Mesendoderm (in vitro differentiated cells): ENCODE measurements around the gene ANKFN1.
A peak's percentile ranks its signal among the peaks of the same experiment; 100 is the strongest.

ENCODE experiments used
- DNase-seq: peaks from one replicate; pipeline ENCODE4 v3.0.0; 2013
- H2AK5ac ChIP-seq: 2 replicates; pipeline ENCODE4 v1.6.1; 2013; ENCODE audit warnings: low read length, inconsistent platforms
- H2BK120ac ChIP-seq: 2 replicates; pipeline ENCODE4 v1.6.1; 2013; ENCODE audit warnings: low read depth, mild to moderate bottlenecking, low read length, moderate library complexity, mixed read lengths
- H2BK15ac ChIP-seq: replicated peaks from 2 replicates; pipeline ENCODE4 v1.6.1; 2013; ENCODE audit warnings: low read depth, mild to moderate bottlenecking, moderate library complexity
- H2BK5ac ChIP-seq: 2 replicates; pipeline ENCODE4 v1.6.1; 2013; ENCODE audit warnings: low read length, inconsistent platforms
- H3K18ac ChIP-seq: 2 replicates; pipeline ENCODE4 v1.6.1; 2013; ENCODE audit warnings: mild to moderate bottlenecking, low read length, mixed read lengths
- H3K23ac ChIP-seq: one replicate; pipeline ENCODE4 v1.6.1; 2013; ENCODE audit warnings: low read length
- H3K27ac ChIP-seq: 2 replicates; pipeline ENCODE4 v1.5.1; 2013; ENCODE audit warnings: low read depth, mild to moderate bottlenecking, inconsistent platforms, low read length, moderate library complexity
- H3K27me3 ChIP-seq: 2 replicates; pipeline ENCODE4 v1.6.1; 2013; ENCODE audit warnings: low read length, control low read depth, mild to moderate bottlenecking, inconsistent platforms; ENCODE audit not compliant: insufficient read depth, poor library complexity
- H3K36me3 ChIP-seq: 2 replicates; pipeline ENCODE4 v1.6.1; 2013; ENCODE audit warnings: low read length, inconsistent platforms; ENCODE audit not compliant: control insufficient read depth, insufficient read depth
- H3K4ac ChIP-seq: one replicate; pipeline ENCODE4 v1.6.1; 2013; ENCODE audit warnings: low read depth, mild to moderate bottlenecking, low read length, moderate library complexity
- H3K4me1 ChIP-seq: 2 replicates; pipeline ENCODE4 v1.6.1; 2013; ENCODE audit warnings: low read depth, low read length, inconsistent platforms; ENCODE audit not compliant: control insufficient read depth
- H3K4me2 ChIP-seq: 2 replicates; pipeline ENCODE4 v1.6.1; 2013; ENCODE audit warnings: low read length
- H3K4me3 ChIP-seq: 2 replicates; pipeline ENCODE4 v1.5.1; 2013; ENCODE audit warnings: mild to moderate bottlenecking, low read length
- H3K56ac ChIP-seq: one replicate; pipeline ENCODE4 v1.6.1; 2013; ENCODE audit warnings: low read length
- H3K79me1 ChIP-seq: 2 replicates; pipeline ENCODE4 v1.6.1; 2013; ENCODE audit warnings: low read length, inconsistent platforms
- H3K79me2 ChIP-seq: 2 replicates; pipeline ENCODE4 v1.6.1; 2013; ENCODE audit warnings: mild to moderate bottlenecking, low read length; ENCODE audit not compliant: control insufficient read depth, insufficient read depth
- H3K9ac ChIP-seq: 2 replicates; pipeline ENCODE4 v1.6.1; 2013; ENCODE audit warnings: low read length, inconsistent platforms
- H4K5ac ChIP-seq: one replicate; pipeline ENCODE4 v1.6.1; 2013; ENCODE audit warnings: low read length
- H4K8ac ChIP-seq: one replicate; pipeline ENCODE4 v1.6.1; 2013; ENCODE audit warnings: low read depth, mild to moderate bottlenecking, control low read depth, low read length, moderate library complexity
- WGBS: extraction: QIAGEN DNeasy Blood & Tissue Kit; methylation state at CpG from one replicate; pipeline ENCODE4 v1.1.7; 2013; ENCODE audit warnings: low lambda C conversion rate, missing lambda C conversion rate; ENCODE audit not compliant: insufficient coverage; ENCODE audit errors: extremely low coverage; 5-methylcytosine and 5-hydroxymethylcytosine counted together

ANKFN1 gene

DNA sequence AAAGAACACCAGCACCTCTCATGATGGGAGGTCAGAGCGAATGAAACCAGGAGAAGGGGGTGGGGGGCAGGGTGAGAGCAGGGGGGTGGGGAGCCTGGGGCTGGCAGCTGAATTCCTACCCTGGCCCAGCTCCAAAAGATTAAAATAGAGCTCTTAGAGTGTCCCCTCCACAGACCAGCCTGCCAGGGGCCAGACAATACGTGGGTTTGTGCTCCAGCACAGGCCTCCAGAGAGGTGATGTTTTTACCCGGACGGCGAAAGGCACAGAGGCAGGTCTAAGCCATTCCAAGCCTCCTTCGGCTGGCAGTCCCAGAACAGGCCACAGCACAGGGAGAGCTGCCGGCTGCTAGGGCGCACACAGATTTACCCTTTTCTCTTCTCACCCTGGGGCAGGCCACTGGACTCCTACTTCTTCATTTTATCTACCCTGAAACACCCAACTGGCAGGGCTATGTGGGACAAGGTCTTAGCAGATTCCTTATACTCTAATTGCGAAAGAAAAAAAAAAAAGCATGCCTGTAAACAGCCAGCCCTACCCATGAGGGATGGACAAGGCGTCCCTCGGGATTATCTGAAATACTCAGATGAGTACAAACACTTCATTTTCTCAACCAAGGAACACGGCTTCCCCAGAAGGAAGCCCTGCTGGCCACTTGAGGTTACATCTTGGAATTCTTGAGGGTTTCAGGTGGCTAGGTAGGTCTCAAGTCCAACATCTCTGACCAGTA is 368.3 kb downstream of the ANKFN1 start:
- no peak overlapping the region for H2BK5ac ChIP-seq
- no peak overlapping the region for H2BK15ac ChIP-seq
- H3K4me3 ChIP-seq, result no peak overlapping the region
- no peak overlapping the region for H3K56ac ChIP-seq
- H3K9ac ChIP-seq, result no peak overlapping the region
- H3K23ac ChIP-seq, result no peak overlapping the region
- H3K27ac ChIP-seq, result no peak overlapping the region
- H3K79me1 ChIP-seq, result no peaks in the 10 kb centered on the region
- H2BK120ac ChIP-seq, result no peak overlapping the region
- no peaks in the 10 kb centered on the region for H3K79me2 ChIP-seq
- H4K5ac ChIP-seq, result no peak overlapping the region
- H2AK5ac ChIP-seq, result no peak overlapping the region
- no CpG with 5 or more reads among the region's 12 CpGs for WGBS
- H3K18ac ChIP-seq, result no peak overlapping the region
- no peak for DNase-seq
- H3K4ac ChIP-seq, result no peak overlapping the region
- no peak overlapping the region for H4K8ac ChIP-seq
- no peaks in the 10 kb centered on the region for H3K36me3 ChIP-seq
- no peaks in the 10 kb centered on the region for H3K4me1 ChIP-seq
- no peaks in the 10 kb centered on the region for H3K27me3 ChIP-seq
- no peak overlapping the region for H3K4me2 ChIP-seq

DNA sequence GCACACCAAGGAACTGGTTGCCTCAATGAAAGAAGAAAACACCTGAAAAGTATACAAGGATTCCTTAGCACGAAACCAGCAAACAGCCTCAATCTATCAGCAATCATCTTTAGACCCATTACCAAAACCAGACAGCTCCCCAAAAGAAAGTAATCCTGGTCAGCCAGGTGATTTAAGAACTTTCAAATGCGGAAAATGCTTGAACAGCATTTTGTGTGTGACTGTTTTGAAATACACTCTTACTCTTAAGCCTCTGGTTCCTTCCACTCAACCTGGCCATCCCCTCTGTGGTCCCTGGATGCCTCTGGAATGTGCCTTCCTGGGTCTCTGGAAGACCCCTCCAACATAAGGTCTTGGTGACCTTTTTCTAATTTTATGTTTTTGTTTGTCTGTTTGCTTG is 369.8 kb downstream of the ANKFN1 start:
- no CpG with 5 or more reads among the region's 2 CpGs for WGBS

DNA sequence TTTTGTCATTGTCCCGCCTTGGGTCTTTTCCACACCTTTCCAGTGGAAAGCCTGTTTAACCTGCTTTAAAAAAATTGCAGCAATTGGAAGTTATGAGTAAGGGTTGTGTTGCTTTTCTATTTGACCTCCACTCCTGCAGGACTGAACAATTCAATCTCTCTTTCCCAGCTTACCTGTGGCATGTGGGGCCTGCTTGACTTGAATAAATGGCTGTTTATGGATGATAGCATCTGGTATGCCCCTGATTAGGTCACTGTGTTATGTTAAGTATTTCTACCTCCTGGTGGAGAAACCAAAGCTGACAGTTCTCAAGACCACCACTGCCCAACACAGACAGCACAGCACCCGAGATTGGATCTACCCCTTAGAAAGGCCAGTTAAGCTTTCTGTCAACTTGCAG is 375.4 kb downstream of the ANKFN1 start:
- Histone ChIP-seq H2BK120ac (no peak overlapping the region), H3K4me3 (no peak overlapping the region), H2AK5ac (no peak overlapping the region), H3K36me3 (no peaks in the 10 kb centered on the region), H3K18ac (no peak overlapping the region), H3K27me3 (no peaks in the 10 kb centered on the region), H3K79me1 (no peaks in the 10 kb centered on the region), H3K4me2 (no peak overlapping the region), H3K56ac (no peak overlapping the region), H3K79me2 (no peaks in the 10 kb centered on the region), H3K27ac (no peak overlapping the region), H2BK5ac (no peak overlapping the region), H2BK15ac (no peak overlapping the region), H3K4me1 (no peaks in the 10 kb centered on the region), H3K9ac (no peak overlapping the region), H4K5ac (no peak overlapping the region), H4K8ac (no peak overlapping the region), H3K23ac (no peak overlapping the region), H3K4ac (no peak overlapping the region)
- no CpG with 5 or more reads among the region's 2 CpGs for WGBS
- DNase-seq, result peak; percentile 52

More for the DNA sequence above, 369.8 kb downstream of the ANKFN1 start:
- Histone ChIP-seq H3K9ac (no peak overlapping the region), H3K36me3 (no peaks in the 10 kb centered on the region), H3K4me2 (no peak overlapping the region), H4K5ac (no peak overlapping the region), H4K8ac (no peak overlapping the region), H2BK15ac (no peak overlapping the region), H3K79me2 (no peaks in the 10 kb centered on the region), H3K4ac (no peak overlapping the region), H2BK5ac (no peak overlapping the region), H3K4me3 (no peak overlapping the region), H3K23ac (no peak overlapping the region), H3K18ac (no peak overlapping the region), H3K27me3 (no peaks in the 10 kb centered on the region), H2AK5ac (no peak overlapping the region), H3K27ac (no peak overlapping the region), H3K4me1 (no peaks in the 10 kb centered on the region), H2BK120ac (no peak overlapping the region), H3K79me1 (no peaks in the 10 kb centered on the region), H3K56ac (no peak overlapping the region)
- DNase-seq, result no peak

DNA sequence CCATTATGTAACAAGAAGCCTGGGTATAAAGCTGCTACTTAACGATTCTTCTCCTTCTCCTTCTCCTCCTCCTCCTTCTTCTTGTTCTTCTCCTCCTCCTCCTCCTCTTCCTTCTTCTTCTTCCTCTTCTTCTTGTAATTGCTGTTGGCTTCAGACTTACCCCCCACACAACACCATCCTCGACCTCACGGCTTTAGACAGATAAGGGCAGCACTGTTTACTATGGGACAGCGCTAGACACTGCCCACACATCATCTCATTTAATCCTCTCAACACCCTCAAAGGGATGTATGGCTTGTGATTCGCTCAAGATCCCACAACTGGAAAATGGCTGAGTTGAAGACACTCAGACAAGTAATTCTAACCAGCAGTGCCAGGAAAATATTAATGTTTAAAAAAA is 379.7 kb downstream of the ANKFN1 start:
- H4K5ac ChIP-seq, result no peak overlapping the region
- WGBS, result no CpG with 5 or more reads among the region's 5 CpGs
- H2AK5ac ChIP-seq, result no peak overlapping the region
- H4K8ac ChIP-seq, result no peak overlapping the region
- H3K27ac ChIP-seq, result no peak overlapping the region
- H3K4me2 ChIP-seq, result no peak overlapping the region
- no peak overlapping the region for H3K9ac ChIP-seq
- no peak overlapping the region for H2BK5ac ChIP-seq
- no peak overlapping the region for H3K18ac ChIP-seq
- H3K27me3 ChIP-seq, result no peaks in the 10 kb centered on the region
- no peaks in the 10 kb centered on the region for H3K36me3 ChIP-seq
- H3K4me3 ChIP-seq, result no peak overlapping the region
- no peaks in the 10 kb centered on the region for H3K79me2 ChIP-seq
- H3K4me1 ChIP-seq, result no peaks in the 10 kb centered on the region
- no peak overlapping the region for H2BK120ac ChIP-seq
- no peak overlapping the region for H3K56ac ChIP-seq
- H3K4ac ChIP-seq, result no peak overlapping the region
- H3K23ac ChIP-seq, result no peak overlapping the region
- H3K79me1 ChIP-seq, result no peaks in the 10 kb centered on the region
- H2BK15ac ChIP-seq, result no peak overlapping the region
- no peak for DNase-seq

DNA sequence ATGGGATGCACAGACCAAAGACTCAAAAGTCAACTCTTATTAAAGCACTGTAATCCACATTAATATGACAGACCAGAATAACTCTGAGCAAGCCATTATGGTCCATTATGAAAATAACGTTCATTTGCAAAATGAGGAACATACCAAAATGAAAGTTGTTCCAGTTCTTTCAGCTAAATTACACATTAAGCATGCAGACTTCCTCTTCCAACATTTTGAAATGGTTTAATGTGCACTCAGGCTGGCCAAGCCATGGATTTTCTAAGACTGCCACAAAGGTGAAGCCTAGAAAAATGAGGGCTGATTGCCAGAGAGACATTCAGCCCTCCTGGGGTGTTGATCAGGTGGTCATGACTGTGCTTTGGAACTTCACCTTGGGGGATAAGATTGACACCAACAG is 383.5 kb downstream of the ANKFN1 start:
- H4K5ac ChIP-seq, result no peak overlapping the region
- H3K23ac ChIP-seq, result no peak overlapping the region
- H3K4me2 ChIP-seq, result no peak overlapping the region
- H3K79me2 ChIP-seq, result no peaks in the 10 kb centered on the region
- H2BK5ac ChIP-seq, result no peak overlapping the region
- H3K36me3 ChIP-seq, result no peaks in the 10 kb centered on the region
- no peak for DNase-seq
- no CpG with 5 or more reads among the region's 1 CpG for WGBS
- H3K4me1 ChIP-seq, result no peaks in the 10 kb centered on the region
- no peak overlapping the region for H3K4me3 ChIP-seq
- no peak overlapping the region for H4K8ac ChIP-seq
- no peak overlapping the region for H3K27ac ChIP-seq
- no peak overlapping the region for H3K9ac ChIP-seq
- H2BK15ac ChIP-seq, result no peak overlapping the region
- H3K27me3 ChIP-seq, result no peaks in the 10 kb centered on the region
- H2AK5ac ChIP-seq, result no peak overlapping the region
- H3K56ac ChIP-seq, result no peak overlapping the region
- H3K18ac ChIP-seq, result no peak overlapping the region
- no peaks in the 10 kb centered on the region for H3K79me1 ChIP-seq
- H2BK120ac ChIP-seq, result no peak overlapping the region
- H3K4ac ChIP-seq, result no peak overlapping the region

DNA sequence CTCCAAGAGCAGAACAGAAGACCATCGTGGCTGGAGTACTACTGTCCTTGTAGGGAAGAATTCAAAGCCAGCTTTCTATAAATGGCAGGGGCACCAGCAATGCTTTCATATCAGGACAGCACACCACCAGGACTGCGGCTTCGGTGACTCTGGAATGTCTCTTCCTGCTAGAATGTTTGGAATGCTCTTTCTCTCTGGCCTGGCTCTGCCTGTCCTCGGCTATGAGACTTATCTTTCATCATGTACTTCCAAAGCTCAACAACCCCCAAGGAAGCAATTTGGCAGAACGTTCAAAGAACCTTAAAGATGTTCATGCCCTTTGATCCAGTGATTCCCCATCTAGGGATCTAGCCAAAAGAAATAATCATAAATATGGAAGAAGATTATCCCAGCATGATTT is 387.6 kb downstream of the ANKFN1 start:
- H3K4me3 ChIP-seq, result no peak overlapping the region
- WGBS, result no CpG with 5 or more reads among the region's 5 CpGs
- H2BK120ac ChIP-seq, result no peak overlapping the region
- H3K79me2 ChIP-seq, result no peaks in the 10 kb centered on the region
- peak; percentile 91 for DNase-seq
- H3K56ac ChIP-seq, result no peak overlapping the region
- no peak overlapping the region for H3K4ac ChIP-seq
- H3K4me1 ChIP-seq, result no peaks in the 10 kb centered on the region
- H2BK15ac ChIP-seq, result no peak overlapping the region
- no peak overlapping the region for H2AK5ac ChIP-seq
- no peak overlapping the region for H3K23ac ChIP-seq
- no peak overlapping the region for H4K5ac ChIP-seq
- no peaks in the 10 kb centered on the region for H3K79me1 ChIP-seq
- H2BK5ac ChIP-seq, result no peak overlapping the region
- no peak overlapping the region for H3K9ac ChIP-seq
- H3K4me2 ChIP-seq, result no peak overlapping the region
- no peak overlapping the region for H3K18ac ChIP-seq
- H3K36me3 ChIP-seq, result no peaks in the 10 kb centered on the region
- H4K8ac ChIP-seq, result no peak overlapping the region
- no peaks in the 10 kb centered on the region for H3K27me3 ChIP-seq
- H3K27ac ChIP-seq, result no peak overlapping the region
